NOMO-1 treated with dmso at 0.1 percent for 144 hours (cell line): Measurements from ENCODE around the gene TRIM7.
"Not testable (repeated sequence)": the region's sequence is repeated elsewhere in the genome, so short reads cannot be mapped to it uniquely, and the experiment has no call there.

Experiments
- DNase-seq: peaks from one replicate; lab custom pipeline; 2025; ENCODE audit not compliant: unreplicated experiment; lab: John Stamatoyannopoulos, UW

Gene TRIM7

GRCh38 chr5:181214249-181214648 lies 9.3 kb upstream of the TRIM7 start:
- not testable (repeated sequence) for DNase-seq

DNA sequence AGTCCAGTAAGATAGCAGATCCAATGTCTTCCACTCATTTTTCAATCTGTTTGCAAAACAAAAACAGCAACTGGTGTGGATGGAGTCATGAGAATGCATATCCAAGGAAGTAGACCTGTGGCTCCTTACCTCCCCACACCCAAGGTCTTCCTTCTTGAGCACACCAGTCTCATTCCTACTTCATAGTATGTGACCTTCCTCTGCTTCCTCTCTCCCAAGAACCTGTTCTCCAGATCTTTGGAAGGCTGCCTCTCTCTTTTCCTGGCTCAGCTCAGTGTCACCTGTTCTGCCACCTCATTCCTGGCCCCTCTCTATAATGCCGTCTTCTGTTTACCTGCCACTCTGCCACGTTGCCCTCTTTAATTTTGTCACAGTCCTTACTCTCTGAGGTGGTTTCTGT lies 7.9 kb upstream of the TRIM7 start:
- DNase-seq, result no peak

GRCh38 chr5:181212080-181212479 lies 7.1 kb upstream of the TRIM7 start:
- DNase-seq, result no peak

- no peak for DNase-seq
Measured at GRCh38 chr5:181211208-181211607, 6.2 kb upstream of the TRIM7 start.

GRCh38 chr5:181210698-181211097 lies 5.7 kb upstream of the TRIM7 start:
- not testable (repeated sequence) for DNase-seq

GRCh38 chr5:181210148-181210547 lies 5.2 kb upstream of the TRIM7 start:
- not testable (repeated sequence) for DNase-seq

- DNase-seq, result not testable (repeated sequence)
Measured at GRCh38 chr5:181209006-181209405, 4.0 kb upstream of the TRIM7 start.

GRCh38 chr5:181207960-181208253 lies 2.9 kb upstream of the TRIM7 start:
- DNase-seq, result no peak

DNA sequence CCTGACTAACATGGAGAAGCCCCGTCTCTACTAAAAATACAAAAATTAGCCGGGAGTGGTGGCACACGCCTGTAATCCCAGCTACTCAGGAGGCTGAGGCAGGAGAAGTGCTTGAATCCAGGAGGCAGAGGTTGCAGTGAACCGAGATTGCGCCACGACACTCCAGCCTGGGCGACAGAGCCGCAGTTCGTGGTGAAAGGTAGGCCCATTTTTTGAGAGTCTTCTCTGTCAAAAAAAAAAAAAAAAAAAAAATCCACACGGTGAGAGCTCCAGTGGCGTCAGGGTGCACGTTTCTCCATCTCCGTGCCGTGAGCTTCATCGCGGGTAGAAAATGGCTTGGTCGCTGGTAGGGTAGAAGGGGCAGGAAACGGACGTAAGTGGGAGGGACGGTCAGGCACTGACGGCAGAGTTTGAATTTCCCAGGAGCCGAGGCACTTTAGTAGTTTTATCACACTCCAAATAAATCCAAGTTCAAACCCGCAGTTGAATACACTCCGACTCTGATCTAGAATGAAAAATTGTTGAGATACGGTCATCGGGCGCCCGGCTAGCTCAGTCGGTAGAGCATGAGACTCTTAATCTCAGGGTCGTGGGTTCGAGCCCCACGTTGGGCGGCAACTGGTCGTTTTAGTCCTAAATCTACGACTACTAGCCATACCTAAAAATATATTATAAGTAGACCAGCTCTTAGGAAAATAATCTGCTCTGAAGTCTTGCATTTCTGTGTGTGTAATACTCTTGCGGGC lies 2.4 kb upstream of the TRIM7 start:
- DNase-seq, result no peak

DNA sequence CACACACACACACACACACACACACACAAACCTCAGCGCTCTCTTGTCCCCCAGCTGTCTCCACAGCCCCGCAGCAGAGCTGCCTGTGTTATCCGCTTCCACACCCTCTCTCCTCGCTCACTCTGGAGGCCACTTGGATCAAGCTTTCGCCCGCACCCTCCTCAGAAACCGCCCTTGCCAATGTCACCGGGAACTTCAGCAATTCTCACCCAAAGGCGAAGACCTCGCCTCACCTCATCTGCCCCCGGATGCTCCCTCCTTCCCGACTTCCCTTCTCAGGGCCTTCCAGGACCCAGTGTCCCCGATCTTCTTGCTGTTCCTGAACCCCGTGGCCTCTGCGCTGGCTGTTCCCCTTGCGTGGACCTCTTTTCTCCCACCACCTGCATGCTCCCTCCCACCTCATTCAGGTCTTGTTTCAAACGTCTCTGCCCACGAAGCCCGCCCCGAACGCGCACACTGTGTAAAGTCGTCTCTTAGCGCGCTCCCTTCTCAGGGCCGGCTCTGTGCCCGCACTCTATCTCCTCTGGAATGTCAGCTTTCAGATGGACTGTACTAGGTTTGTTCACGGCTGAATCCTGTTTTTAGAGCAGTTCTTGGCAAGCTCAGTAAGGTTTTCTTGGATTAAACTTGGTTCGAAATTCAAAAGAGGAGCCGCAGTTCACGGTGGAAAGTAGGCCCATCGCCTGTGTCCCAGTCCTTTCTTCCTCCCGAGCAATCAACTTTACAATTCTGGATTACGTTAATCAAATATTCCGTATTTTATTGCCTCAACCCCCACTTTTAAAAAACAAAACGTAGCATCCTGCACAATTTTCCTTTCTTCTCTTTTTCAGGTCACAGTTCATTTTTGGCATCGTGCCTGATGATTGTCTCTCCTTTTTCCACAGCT lies 1.0 kb upstream of the TRIM7 start:
- no peak for DNase-seq

- DNase-seq, result no peak
Measured at GRCh38 chr5:181204113-181204825, 727 bp downstream of the TRIM7 start.

GRCh38 chr5:181203777-181204112 lies 1.3 kb downstream of the TRIM7 start:
- DNase-seq, result no peak

DNA sequence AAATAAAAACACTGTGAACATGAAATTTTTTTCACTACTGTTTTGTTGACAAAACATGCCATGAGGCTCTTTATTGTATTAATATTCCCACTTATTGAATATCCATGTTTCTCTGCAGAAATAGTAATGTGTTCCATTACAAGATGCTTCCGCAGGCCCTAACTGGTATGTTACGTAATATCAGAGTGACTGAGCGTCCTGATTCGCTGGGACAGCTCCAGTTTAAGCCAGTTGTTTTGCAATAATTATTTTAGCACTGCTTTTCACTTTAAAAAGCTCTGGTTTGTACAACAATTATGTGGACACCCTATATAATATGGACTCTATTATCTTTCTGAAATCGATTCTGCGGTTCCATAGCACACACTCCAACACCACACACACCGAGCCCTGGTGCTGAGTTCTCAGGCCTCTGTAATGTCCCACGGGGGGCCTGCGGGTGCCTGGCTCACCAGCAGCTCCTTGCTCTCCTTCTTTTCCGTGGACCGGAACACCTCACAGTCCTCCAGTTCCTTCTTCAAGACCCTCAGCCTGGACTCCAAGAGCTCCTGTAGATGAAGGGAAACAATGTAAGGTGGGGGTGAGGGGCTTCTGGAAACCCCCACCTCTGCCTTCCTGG lies 1.8 kb downstream of the TRIM7 start:
- no peak for DNase-seq

GRCh38 chr5:181200816-181201215 lies 4.2 kb downstream of the TRIM7 start:
- DNase-seq, result no peak

DNA sequence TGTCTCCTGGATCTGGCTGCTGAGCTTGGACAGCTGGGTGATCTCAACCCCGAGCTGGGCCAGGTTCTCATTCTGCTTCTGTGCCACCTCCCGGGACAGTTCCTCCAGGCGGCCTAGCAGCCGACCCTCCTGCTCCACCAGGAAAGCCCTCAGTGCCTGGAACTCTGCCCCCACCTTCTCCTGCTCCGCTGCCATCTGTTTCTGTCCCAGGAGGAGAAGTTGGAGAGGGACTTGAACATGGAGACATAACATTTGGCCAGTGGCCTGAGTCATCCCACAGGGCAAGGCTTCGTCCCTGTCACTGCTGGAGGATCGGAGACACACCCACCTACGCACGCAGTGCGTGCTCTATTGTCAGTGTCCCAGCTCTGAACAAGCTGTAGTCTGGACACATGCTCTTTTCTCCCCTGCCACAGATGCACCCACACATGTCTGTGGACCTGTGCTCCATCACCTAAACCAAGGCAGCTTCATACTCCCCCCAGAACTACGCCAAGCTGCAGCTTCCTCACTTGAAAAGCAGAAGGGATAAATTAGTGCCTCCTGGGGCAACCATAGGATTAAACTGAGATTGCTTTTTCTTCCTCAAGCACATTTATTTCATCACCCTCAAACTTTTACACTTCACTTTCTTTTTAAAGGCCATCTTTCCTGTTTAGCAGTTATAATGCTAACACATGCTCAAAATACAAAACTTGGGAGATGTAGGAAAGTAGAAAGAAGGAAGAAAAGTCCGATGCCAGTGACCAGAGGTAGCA lies 4.9 kb downstream of the TRIM7 start:
- no peak for DNase-seq

- DNase-seq, result no peak
Measured at GRCh38 chr5:181198905-181199519, 6.0 kb downstream of the TRIM7 start.

DNA sequence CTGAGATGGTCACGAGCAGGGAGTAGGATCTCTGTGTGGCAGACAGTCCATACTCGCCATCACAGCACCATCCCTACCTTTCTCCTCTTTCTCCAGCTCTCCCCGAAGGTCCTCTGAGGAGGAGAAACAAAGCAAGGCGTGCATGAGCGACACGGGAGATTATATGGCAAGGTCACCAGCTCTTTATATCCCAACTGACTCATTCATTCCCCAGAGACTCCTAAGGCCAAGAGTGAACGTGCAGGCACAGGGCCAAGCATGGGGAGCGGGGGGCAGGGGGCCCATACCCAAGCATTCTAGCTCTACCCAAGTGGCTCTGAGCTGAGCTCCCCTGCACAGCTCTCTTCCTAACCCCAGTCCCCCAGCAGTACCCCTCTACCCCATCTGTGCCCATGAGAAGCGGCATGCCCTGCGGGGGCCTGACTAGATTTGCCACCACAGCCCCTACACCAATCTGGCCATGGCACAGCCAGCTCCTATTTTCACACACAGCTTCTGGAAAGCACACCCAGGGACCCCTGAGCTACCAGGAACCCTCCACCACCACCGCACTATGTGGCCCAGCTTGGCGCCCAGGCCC lies 6.8 kb downstream of the TRIM7 start:
- DNase-seq, result no peak

DNA sequence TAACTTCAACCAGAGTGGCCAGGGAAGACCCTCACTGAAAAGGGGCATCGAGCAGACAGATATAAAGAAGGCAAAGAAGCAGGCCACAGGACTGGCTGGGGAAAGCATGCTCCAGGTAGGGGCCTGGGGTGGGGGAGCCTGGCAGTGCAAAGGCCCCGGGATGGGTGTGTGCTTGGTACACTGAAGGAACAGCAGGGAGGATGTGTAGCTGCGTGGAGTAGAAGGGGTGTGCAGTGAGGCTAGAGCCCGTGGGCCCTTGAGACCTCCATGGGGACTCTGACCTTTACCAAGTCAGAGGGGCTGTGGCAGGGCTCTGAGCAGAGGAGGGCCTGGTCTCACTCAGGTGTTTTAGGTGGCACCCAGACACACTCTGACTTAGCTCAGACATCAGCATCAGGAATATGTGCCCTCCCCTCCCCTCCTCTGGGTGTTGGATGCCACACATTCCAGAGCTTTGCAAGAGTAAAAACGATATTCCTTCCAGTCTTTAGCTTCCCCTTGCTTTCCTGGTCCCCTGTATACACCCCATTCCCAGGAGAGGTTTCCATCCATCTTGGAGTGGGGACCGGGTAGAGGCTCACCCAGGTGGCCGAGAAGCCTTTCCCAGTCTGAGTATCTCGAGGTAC lies 7.6 kb downstream of the TRIM7 start:
- no peak for DNase-seq

DNA sequence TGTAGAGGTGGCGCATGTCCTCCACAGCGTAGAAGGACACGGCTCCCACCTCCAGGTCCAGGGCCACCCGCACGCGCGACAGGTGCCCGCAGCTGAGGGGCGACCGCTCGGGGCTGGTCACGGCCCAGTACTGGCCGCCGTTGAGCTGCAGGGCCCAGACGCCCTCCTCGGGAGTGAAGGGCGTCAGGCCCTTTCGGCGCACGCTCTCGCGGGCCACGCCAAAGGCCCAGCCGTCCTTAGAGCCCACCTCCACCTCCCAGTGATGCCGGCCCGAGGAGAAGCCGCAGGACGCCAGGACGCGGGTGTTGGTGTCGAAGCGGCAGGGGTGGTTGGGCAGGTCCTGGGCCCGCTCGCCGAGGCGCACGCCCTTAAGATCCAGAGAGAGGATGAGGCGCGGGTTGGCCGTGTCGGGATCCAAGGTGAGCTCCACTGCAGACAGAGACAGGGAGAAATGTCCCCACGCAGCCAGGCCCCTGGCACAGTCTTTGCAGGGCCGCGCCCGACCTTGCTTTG lies 9.7 kb downstream of the TRIM7 start:
- DNase-seq, result no peak
